IPS-15b (cell line): ENCODE results near the gene EPS15.

Source experiments
- H3K27me3 ChIP-seq: one replicate; pipeline ENCODE4 v1.6.1; 2013; ENCODE audit warnings: low read length; ENCODE audit not compliant: control insufficient read depth, insufficient read depth
- H3K36me3 ChIP-seq: one replicate; pipeline ENCODE4 v1.6.1; 2013; ENCODE audit warnings: low read length; ENCODE audit not compliant: control insufficient read depth, insufficient read depth
- H3K4me1 ChIP-seq: one replicate; pipeline ENCODE4 v1.6.1; 2013; ENCODE audit warnings: mild to moderate bottlenecking, low read length; ENCODE audit not compliant: control insufficient read depth, insufficient read depth
- H3K4me3 ChIP-seq: one replicate; pipeline ENCODE4 v1.5.1; 2013; ENCODE audit warnings: low read depth, low read length
- H3K9ac ChIP-seq: one replicate; pipeline ENCODE4 v1.6.1; 2013; ENCODE audit warnings: low read depth, mild to moderate bottlenecking, low read length
- H3K9me3 ChIP-seq: one replicate; pipeline ENCODE4 v1.6.1; 2013; ENCODE audit warnings: mild to moderate bottlenecking, low read length; ENCODE audit not compliant: control insufficient read depth, insufficient read depth

Gene EPS15

GRCh38 chr1:51519865-51520699, 1.0 kb upstream of the EPS15 start:
- Histone ChIP-seq H3K9ac (no peak overlapping the region), H3K9me3 (no peaks in the 10 kb centered on the region), H3K4me1 (peaks cover 10% of the 10 kb centered on the region), H3K4me3 (no peak overlapping the region), H3K36me3 (no peaks in the 10 kb centered on the region), H3K27me3 (no peaks in the 10 kb centered on the region)

GRCh38 chr1:51518586-51519047, 449 bp downstream of the EPS15 start:
- Histone ChIP-seq H3K4me1 (peaks cover 10% of the 10 kb centered on the region), H3K4me3 (peak overlapping the region; percentile 86), H3K36me3 (no peaks in the 10 kb centered on the region), H3K27me3 (no peaks in the 10 kb centered on the region), H3K9ac (peak overlapping the region; percentile 38), H3K9me3 (no peaks in the 10 kb centered on the region)

GRCh38 chr1:51518033-51518585, 957 bp downstream of the EPS15 start:
- Histone ChIP-seq H3K9ac (peak overlapping the region; percentile 38), H3K27me3 (no peaks in the 10 kb centered on the region), H3K4me1 (peaks cover 10% of the 10 kb centered on the region), H3K4me3 (peak overlapping the region; percentile 86), H3K36me3 (no peaks in the 10 kb centered on the region), H3K9me3 (no peaks in the 10 kb centered on the region)

DNA sequence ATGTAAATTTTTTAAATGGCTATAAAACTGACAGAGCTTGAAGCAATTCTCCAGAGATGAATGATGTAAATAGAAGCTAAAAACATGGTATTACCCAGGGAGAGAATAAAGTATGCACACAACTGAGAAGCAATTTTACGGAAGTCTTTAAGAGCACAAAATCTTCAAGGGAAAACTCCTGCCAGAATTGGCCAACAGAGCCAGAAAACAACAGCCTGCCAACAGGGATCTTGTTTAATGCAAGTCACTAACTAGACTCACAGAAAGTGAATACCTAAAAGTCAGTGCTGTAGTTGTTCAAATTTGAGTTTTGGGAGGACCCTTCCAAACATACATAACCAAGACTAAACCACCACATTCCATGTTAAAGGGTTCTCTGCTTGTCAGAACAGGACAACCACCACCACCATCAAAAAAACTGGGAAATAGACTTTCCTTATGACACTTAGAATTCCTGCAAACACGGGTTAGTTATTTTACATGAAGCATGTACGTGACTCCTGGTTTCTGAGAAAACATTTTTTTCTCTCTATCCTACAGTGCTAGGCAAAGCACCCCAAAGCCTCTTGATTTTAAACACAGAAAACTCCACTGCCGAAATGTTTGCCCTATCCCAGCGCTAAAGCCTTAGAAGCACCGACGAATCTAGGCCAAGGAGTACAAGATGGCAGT, 1.6 kb downstream of the EPS15 start:
- Histone ChIP-seq H3K4me3 (peak overlapping the region; percentile 86), H3K27me3 (no peaks in the 10 kb centered on the region), H3K4me1 (peaks cover 10% of the 10 kb centered on the region), H3K36me3 (no peaks in the 10 kb centered on the region), H3K9ac (no peak overlapping the region), H3K9me3 (no peaks in the 10 kb centered on the region)

GRCh38 chr1:51516649-51517158, 2.4 kb downstream of the EPS15 start:
- Histone ChIP-seq H3K27me3 (no peaks in the 10 kb centered on the region), H3K4me1 (peaks cover 10% of the 10 kb centered on the region), H3K4me3 (no peak overlapping the region), H3K36me3 (no peaks in the 10 kb centered on the region), H3K9me3 (no peaks in the 10 kb centered on the region), H3K9ac (no peak overlapping the region)

DNA sequence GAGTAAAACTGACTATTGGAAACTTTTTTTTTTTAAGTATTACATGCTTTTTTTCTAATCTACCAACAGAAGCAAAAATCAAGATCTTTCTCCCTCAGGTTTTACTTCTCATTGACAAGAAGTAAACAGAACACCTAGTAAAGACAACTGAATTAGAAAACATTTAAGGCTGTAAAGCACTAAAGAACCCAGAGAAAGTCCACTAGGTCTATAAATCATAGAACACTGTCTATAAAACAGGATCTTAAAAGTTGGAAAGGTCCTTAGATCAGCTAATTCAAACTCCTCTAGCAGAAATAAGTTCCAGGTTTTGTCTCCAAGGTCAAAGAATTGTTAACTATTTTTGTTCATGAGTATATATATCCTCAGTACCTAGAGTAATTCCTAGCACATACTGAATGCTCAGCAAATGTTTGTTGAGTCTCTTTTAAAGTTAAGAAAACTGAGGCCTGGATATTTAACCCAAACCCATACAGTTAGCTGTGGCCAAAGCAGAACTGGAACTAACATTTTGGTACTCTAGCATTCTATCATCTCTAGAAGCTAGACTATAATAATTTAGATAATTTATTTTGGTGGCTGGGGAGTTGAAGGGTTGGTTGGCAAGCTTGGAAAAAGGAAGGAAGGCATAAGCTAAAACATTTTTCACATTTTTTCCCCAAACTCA, 3.0 kb downstream of the EPS15 start:
- Histone ChIP-seq H3K4me3 (no peak overlapping the region), H3K9ac (no peak overlapping the region), H3K36me3 (no peaks in the 10 kb centered on the region), H3K4me1 (peaks cover 10% of the 10 kb centered on the region), H3K9me3 (no peaks in the 10 kb centered on the region), H3K27me3 (no peaks in the 10 kb centered on the region)

DNA sequence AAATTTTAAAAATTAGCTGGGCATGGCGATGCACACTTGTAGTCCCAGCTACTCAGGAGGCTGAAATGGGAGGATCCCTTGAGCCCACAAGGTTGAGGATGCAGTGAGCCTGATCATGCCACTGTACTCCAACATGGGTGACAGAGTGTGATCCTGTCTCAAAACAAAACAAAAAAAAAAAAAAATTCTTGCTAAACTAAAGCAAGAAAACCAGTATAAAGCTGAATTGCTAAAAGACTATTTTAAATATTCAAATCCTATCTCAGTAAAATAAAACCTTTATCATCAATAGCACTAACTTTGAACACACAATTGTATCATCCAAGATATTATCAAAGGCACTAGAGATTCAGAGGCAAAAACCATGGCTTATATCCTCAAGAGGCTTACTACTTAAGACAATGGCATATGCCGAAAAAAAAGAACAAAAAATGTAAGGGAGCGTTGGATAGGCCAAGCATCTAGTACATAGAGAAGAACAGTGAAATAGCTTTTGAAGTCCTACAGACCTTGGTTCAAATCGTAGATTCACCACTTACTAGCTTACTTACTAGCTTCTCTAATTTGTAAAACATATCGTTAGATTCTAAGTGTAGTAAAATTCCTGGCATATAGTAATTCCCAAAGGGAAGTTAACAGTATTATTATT, 3.6 kb downstream of the EPS15 start:
- Histone ChIP-seq H3K9me3 (no peaks in the 10 kb centered on the region), H3K4me3 (no peak overlapping the region), H3K36me3 (no peaks in the 10 kb centered on the region), H3K27me3 (no peaks in the 10 kb centered on the region), H3K4me1 (peaks cover 10% of the 10 kb centered on the region), H3K9ac (no peak overlapping the region)

- Histone ChIP-seq H3K9ac (no peak overlapping the region), H3K9me3 (no peaks in the 10 kb centered on the region), H3K27me3 (no peaks in the 10 kb centered on the region), H3K4me1 (peaks cover 10% of the 10 kb centered on the region), H3K36me3 (no peaks in the 10 kb centered on the region), H3K4me3 (no peak overlapping the region)
Measured at GRCh38 chr1:51514733-51515132, 4.3 kb downstream of the EPS15 start.

DNA sequence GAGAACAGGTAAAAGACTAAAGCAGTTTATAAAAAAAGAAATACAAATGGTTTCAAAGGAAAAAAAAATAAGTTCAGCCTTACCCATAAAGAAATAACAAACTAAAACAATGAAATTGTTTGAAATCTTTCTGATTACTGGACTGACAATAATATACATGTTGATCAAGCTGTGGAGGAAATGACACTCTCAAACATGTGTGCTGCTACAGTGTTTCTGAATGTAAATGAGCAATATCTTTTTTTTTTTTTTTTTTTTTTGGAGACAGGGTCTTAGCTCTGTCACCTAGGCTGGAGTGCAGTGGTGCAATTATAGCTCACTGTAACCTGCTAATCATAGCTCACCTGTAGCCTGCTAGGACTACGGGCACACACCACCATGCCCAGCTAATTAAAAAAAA, 6.5 kb downstream of the EPS15 start:
- H3K9me3 ChIP-seq, result no peaks in the 10 kb centered on the region
- no peak overlapping the region for H3K9ac ChIP-seq
- H3K4me3 ChIP-seq, result no peak overlapping the region
- H3K4me1 ChIP-seq, result peaks cover 9% of the 10 kb centered on the region
- H3K36me3 ChIP-seq, result no peaks in the 10 kb centered on the region
- H3K27me3 ChIP-seq, result no peaks in the 10 kb centered on the region

DNA sequence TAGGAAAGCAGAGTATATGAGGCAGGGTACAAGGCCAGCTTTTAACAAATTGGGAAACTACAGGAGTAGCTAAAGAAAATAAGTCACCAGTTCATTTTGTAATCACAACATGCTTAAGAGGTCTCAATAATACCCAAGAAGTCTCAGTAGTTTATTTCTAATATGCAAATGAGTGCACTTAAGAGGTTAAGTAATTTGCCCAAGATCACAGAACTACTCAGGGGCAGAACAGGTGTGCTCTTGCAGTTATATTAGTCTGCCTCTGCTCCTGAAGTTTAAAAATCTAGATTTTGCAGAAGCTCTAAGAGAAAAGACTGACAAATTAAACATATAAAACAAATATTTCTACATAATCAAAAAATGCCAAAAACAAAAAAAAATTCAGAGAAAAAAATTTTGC, 6.9 kb downstream of the EPS15 start:
- Histone ChIP-seq H3K4me3 (no peak overlapping the region), H3K36me3 (no peaks in the 10 kb centered on the region), H3K9me3 (no peaks in the 10 kb centered on the region), H3K9ac (no peak overlapping the region), H3K4me1 (peaks cover 5% of the 10 kb centered on the region), H3K27me3 (no peaks in the 10 kb centered on the region)

DNA sequence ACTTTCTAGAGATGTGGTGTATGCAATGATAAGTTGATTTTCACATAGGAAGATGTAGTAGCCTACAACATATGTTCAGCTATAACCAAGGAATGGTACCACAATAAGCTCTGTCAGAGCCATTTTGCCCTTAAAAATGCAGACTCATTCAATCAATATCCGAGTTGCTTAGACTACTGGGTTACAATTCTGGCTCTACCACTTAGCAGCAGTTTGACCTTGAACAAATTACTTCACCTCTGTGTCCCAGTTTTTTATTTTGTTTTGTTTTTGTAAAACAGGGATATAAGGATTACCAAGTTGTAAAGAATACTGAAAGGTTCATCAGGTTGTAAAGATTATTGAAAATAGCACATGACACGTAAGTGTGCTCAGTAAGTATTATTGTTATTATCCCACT, 9.3 kb downstream of the EPS15 start:
- H3K4me3 ChIP-seq, result no peak overlapping the region
- H3K4me1 ChIP-seq, result no peaks in the 10 kb centered on the region
- H3K27me3 ChIP-seq, result no peaks in the 10 kb centered on the region
- no peak overlapping the region for H3K9ac ChIP-seq
- H3K9me3 ChIP-seq, result no peaks in the 10 kb centered on the region
- no peaks in the 10 kb centered on the region for H3K36me3 ChIP-seq
